Neural crest cell (in vitro differentiated cells): ENCODE results near the gene URB1. TPM values are rescaled to one million over a fixed set of nuclear protein-coding genes. Genes with fewer than 3 reads are reported as not detected.

Experiments
- DNase-seq: peaks from one replicate; pipeline ENCODE4 v3.0.0; 2021; ENCODE audit warnings: low read depth, mixed read lengths, low spot score
- H3K27ac Mint-ChIP-seq: one replicate; pipeline ENCODE4 v1.8.0; 2021; ENCODE audit warnings: mild to moderate bottlenecking, mixed read lengths; ENCODE audit not compliant: unreplicated experiment
- H3K27me3 Mint-ChIP-seq: 2 replicates; pipeline ENCODE4 v1.8.0; 2021; ENCODE audit warnings: low read depth, mild to moderate bottlenecking, mixed read lengths
- H3K36me3 Mint-ChIP-seq: 2 replicates; pipeline ENCODE4 v1.8.0; 2021; ENCODE audit warnings: low read depth, mild to moderate bottlenecking, mixed read lengths
- H3K4me1 Mint-ChIP-seq: 2 replicates; pipeline ENCODE4 v1.8.0; 2021; ENCODE audit warnings: mixed read lengths
- H3K4me3 Mint-ChIP-seq: one replicate; pipeline ENCODE4 v1.8.0; 2021; ENCODE audit warnings: mild to moderate bottlenecking, mixed read lengths
- H3K9me3 Mint-ChIP-seq: 2 replicates; pipeline ENCODE4 v1.8.0; 2021; ENCODE audit warnings: mixed read lengths
- total RNA-seq: library from RNA; stranded (reverse); gene quantifications from 2 replicates; pipeline ENCODE4 v1.2.1, GENCODE V29; 2021
- TF ChIP-seq, protein P1 (sequence below): fragments of 200-600 bp; sonication (generic); conservative IDR thresholded peaks from 2 replicates; pipeline ENCODE4 v1.5.0; 2021; ENCODE audit warnings: antibody characterized with exemption, mild to moderate bottlenecking

URB1 gene
- total RNA-seq, 1 donor from 2014 or later: 23.1 TPM

DNA sequence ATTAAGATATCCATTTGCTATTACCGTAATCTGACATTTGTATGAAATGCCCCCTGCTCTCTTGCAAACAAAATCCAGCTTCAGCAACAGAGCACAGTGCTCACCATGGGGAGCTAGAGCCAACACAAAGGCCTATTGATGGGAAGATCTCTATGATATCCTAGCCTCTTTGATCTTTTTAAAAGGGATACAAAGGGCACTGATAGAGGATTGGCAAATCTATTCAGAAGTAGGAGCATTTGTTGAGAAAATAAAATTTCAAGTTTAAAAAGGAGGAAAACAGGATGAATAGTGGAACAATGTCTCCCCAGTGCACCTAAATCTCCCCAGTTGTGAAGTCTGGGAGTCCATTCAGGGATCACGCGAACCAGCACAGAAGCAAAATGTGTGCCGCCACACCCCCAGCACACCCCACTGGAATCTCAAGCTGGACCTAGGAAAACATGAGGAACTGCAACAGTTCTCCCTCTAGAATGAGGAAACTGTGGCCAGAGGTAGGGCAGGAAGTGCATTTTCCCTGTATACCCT is 62.0 kb downstream of the URB1 start:
- Mint-ChIP-seq H3K36me3 (peaks cover 29% of the 10 kb centered on the region), H3K4me1 (peaks cover 54% of the 10 kb centered on the region), H3K27ac (peak overlapping the region; percentile 95), H3K9me3 (peaks cover 10% of the 10 kb centered on the region), H3K4me3 (peak overlapping the region; percentile 45), H3K27me3 (peaks cover 10% of the 10 kb centered on the region)
- TF ChIP-seq, protein P1, sequence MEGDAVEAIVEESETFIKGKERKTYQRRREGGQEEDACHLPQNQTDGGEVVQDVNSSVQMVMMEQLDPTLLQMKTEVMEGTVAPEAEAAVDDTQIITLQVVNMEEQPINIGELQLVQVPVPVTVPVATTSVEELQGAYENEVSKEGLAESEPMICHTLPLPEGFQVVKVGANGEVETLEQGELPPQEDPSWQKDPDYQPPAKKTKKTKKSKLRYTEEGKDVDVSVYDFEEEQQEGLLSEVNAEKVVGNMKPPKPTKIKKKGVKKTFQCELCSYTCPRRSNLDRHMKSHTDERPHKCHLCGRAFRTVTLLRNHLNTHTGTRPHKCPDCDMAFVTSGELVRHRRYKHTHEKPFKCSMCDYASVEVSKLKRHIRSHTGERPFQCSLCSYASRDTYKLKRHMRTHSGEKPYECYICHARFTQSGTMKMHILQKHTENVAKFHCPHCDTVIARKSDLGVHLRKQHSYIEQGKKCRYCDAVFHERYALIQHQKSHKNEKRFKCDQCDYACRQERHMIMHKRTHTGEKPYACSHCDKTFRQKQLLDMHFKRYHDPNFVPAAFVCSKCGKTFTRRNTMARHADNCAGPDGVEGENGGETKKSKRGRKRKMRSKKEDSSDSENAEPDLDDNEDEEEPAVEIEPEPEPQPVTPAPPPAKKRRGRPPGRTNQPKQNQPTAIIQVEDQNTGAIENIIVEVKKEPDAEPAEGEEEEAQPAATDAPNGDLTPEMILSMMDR: no peak
- peak; percentile 23 for DNase-seq

DNA sequence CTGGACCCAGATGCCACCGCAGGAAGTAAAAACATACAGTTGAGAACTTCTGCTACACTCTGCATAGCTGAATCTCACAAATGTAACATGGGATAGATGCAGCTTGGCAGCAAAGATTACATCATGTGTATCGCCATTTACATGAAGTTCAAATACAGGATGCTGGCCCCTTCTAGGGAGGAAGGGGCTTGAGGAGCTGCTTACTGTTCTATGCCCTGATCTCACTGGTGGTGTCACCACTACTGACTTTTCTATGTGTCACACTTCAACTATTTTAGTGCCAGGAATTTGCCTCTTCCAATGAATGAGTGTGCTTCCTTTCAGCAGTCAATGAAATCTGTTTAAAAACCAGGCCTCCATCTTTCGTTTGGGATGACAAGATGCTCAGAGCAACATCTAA is 63.0 kb downstream of the URB1 start:
- H3K27ac Mint-ChIP-seq: peak overlapping the region; percentile 83
- peaks cover 31% of the 10 kb centered on the region for H3K36me3 Mint-ChIP-seq

DNA sequence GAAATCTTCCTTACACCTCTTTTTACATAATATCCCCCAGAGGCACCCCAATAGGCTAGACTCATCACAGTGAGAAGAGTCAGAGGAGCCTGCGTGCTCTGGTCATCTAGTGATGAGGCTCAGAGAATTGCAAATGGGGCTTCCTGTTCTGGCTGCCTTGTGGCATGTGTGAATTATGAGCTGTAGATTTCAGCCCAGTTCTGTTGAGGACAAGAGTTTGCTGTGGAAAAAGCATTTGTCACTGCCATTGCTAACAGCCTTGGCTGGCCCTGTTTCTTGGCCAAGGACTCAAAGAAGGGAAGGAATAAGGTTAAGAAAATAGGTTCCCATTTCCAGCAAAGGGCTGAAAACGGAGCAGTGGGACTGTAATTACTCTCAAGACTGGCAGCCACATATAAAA is 63.5 kb downstream of the URB1 start:
- no peak for DNase-seq
- Mint-ChIP-seq H3K27me3 (peaks cover 6% of the 10 kb centered on the region), H3K4me1 (peaks cover 38% of the 10 kb centered on the region), H3K9me3 (peaks cover 10% of the 10 kb centered on the region), H3K27ac (peak overlapping the region; percentile 83), H3K4me3 (no peak overlapping the region), H3K36me3 (peaks cover 31% of the 10 kb centered on the region)
- TF ChIP-seq, protein P1: no peak

More for the DNA sequence above, 63.0 kb downstream of the URB1 start:
- H3K4me3 Mint-ChIP-seq: peak overlapping the region; percentile 23
- TF ChIP-seq, protein P1: no peak
- H3K4me1 Mint-ChIP-seq: peaks cover 43% of the 10 kb centered on the region
- H3K27me3 Mint-ChIP-seq: peaks cover 6% of the 10 kb centered on the region
- peaks cover 10% of the 10 kb centered on the region for H3K9me3 Mint-ChIP-seq
- DNase-seq: no peak

DNA sequence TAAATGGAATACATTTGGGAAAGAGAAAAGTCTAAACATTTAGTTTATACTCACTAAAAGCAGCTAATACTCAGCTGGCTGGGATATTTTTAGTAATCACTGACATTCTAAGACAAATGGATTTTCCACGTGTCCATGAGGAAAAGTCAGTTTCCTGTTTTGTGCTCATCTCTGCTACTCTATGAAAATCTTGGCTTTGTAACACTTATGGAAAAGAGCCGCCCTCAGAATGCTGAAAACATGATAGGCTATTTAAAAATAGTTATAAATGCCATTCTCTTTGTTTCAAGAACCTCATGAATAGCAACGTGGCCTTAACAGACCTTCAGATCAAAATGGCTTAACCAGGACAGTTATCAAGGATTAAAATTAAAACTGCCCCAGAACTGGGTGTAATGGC is 64.2 kb downstream of the URB1 start:
- Mint-ChIP-seq H3K27me3 (peaks cover 6% of the 10 kb centered on the region), H3K36me3 (peaks cover 35% of the 10 kb centered on the region), H3K27ac (peak overlapping the region; percentile 69), H3K4me1 (peaks cover 38% of the 10 kb centered on the region), H3K4me3 (no peak overlapping the region), H3K9me3 (peaks cover 10% of the 10 kb centered on the region)
- no peak for DNase-seq
- TF ChIP-seq, protein P1: no peak

DNA sequence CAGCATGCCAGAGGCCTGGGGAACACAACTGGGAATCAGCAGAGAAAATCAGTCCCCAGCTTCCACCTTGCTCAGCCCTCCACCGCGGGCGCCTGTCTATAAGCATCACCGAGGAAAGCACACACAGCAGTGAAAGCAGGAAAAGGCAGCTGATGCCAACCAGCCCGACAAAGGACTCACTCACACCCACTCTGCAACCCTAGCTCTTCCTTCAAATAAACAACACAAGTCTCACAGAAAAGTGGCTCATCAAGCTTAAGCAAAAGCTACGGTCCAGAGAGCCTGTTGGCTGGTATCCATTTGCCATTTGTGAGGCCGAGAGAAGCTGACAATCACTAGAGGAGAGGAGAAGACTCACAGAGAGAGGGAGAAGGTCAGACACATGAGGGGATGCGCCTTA is 67.1 kb downstream of the URB1 start:
- H3K9me3 Mint-ChIP-seq: peaks cover 6% of the 10 kb centered on the region
- no peak overlapping the region for H3K4me3 Mint-ChIP-seq

More for the DNA sequence above, 67.1 kb downstream of the URB1 start:
- peak overlapping the region; percentile 64 for H3K27ac Mint-ChIP-seq
- H3K27me3 Mint-ChIP-seq: peaks cover 6% of the 10 kb centered on the region
- H3K36me3 Mint-ChIP-seq: peaks cover 33% of the 10 kb centered on the region
- peaks cover 15% of the 10 kb centered on the region for H3K4me1 Mint-ChIP-seq
- no peak for DNase-seq
- TF ChIP-seq, protein P1: no peak
